SK-N-SH treated with all-trans-retinoic acid at 6 μM for 48 hours (cell line): Measurements from ENCODE around the gene TSC22D4.

Experiments used
- ATAC-seq: fragments of 200-7000 bp; cut with Tn5 transposase; 3 replicates; pipeline ENCODE4 v1.9.1; 2020; ENCODE audit warnings: mild to moderate bottlenecking, moderate library complexity
- ARNTL ChIP-seq: fragments of 450-650 bp; formaldehyde crosslinking; IDR thresholded peaks from 2 replicates; pipeline ENCODE4 v1.5.0; 2020; ENCODE audit warnings: low read depth, mild to moderate bottlenecking, moderate library complexity, borderline replicate concordance
- CREB5 ChIP-seq: fragments of 250-450 bp; sonication (Bioruptor Pico); IDR thresholded peaks from 2 replicates; pipeline ENCODE4 v1.5.1; 2020; ENCODE audit warnings: low read depth, mild to moderate bottlenecking, moderate library complexity
- CSDC2 ChIP-seq: fragments of 250-450 bp; sonication (Bioruptor Pico); IDR thresholded peaks from 2 replicates; pipeline ENCODE4 v1.5.0; 2020; ENCODE audit warnings: mild to moderate bottlenecking, moderate library complexity
- CSRNP3 ChIP-seq: fragments of 250-450 bp; sonication (Bioruptor Pico); IDR thresholded peaks from 2 replicates; pipeline ENCODE4 v1.5.1; 2021; ENCODE audit warnings: mild to moderate bottlenecking, moderate library complexity
- GLIS3 ChIP-seq: fragments of 250-450 bp; sonication (Bioruptor Pico); IDR thresholded peaks from 2 replicates; pipeline ENCODE4 v1.5.0; 2020; ENCODE audit warnings: mild to moderate bottlenecking, moderate library complexity
- ISL1 ChIP-seq: fragments of 250-450 bp; sonication (Bioruptor Pico); IDR thresholded peaks from 2 replicates; pipeline ENCODE4 v2.1.2; 2022; ENCODE audit warnings: mild to moderate bottlenecking, moderate library complexity
- OSR1 ChIP-seq: fragments of 250-450 bp; sonication (Bioruptor Pico); IDR thresholded peaks from 2 replicates; pipeline ENCODE4 v1.8.0; 2022; ENCODE audit warnings: moderate library complexity, mild to moderate bottlenecking, inconsistent platforms
- PATZ1 ChIP-seq: fragments of 250-450 bp; sonication (Bioruptor Pico); IDR thresholded peaks from 2 replicates; pipeline ENCODE4 v1.8.0; 2020; ENCODE audit warnings: mild to moderate bottlenecking, moderate library complexity, borderline replicate concordance
- POU6F1 ChIP-seq: fragments of 250-450 bp; sonication (Bioruptor Pico); IDR thresholded peaks from 2 replicates; pipeline ENCODE4 v1.8.0; 2021; ENCODE audit warnings: low read depth, mild to moderate bottlenecking, moderate library complexity, borderline replicate concordance
- PPARA ChIP-seq: fragments of 250-450 bp; sonication (Bioruptor Pico); IDR thresholded peaks from 2 replicates; pipeline ENCODE4 v1.5.0; 2020; ENCODE audit warnings: mild to moderate bottlenecking, borderline replicate concordance
- SNAI2 ChIP-seq: fragments of 250-450 bp; sonication (Bioruptor Pico); IDR thresholded peaks from 2 replicates; pipeline ENCODE4 v1.5.0; 2020; ENCODE audit warnings: mild to moderate bottlenecking, moderate library complexity
- TCF4 ChIP-seq: fragments of 250-450 bp; sonication (Bioruptor Pico); IDR thresholded peaks from 2 replicates; pipeline ENCODE4 v1.8.0; 2021; ENCODE audit warnings: mild to moderate bottlenecking, moderate library complexity, borderline replicate concordance
- TOX ChIP-seq: fragments of 250-450 bp; sonication (Bioruptor Pico); IDR thresholded peaks from 2 replicates; pipeline ENCODE4 v1.8.0; 2021; ENCODE audit warnings: mild to moderate bottlenecking, moderate library complexity, borderline replicate concordance
- TSHZ2 ChIP-seq: fragments of 250-450 bp; sonication (Bioruptor Pico); IDR thresholded peaks from 2 replicates; pipeline ENCODE4 v1.5.0; 2020; ENCODE audit warnings: mild to moderate bottlenecking, moderate library complexity
- ZC3H10 ChIP-seq: fragments of 250-450 bp; sonication (Bioruptor Pico); IDR thresholded peaks from 2 replicates; pipeline ENCODE4 v1.5.1; 2021; ENCODE audit warnings: mild to moderate bottlenecking, moderate library complexity
- ZFP3 ChIP-seq: fragments of 250-450 bp; sonication (Bioruptor Pico); IDR thresholded peaks from 2 replicates; pipeline ENCODE4 v1.5.0; 2020; ENCODE audit warnings: mild to moderate bottlenecking, moderate library complexity
- ZNF565 ChIP-seq: fragments of 450-650 bp; formaldehyde crosslinking; conservative IDR thresholded peaks from 2 replicates; pipeline ENCODE4 v1.5.0; 2020; ENCODE audit warnings: low read depth, mild to moderate bottlenecking, moderate library complexity
- ZNF70 ChIP-seq: fragments of 450-650 bp; formaldehyde crosslinking; IDR thresholded peaks from 2 replicates; pipeline ENCODE4 v1.5.0; 2020; ENCODE audit warnings: mild to moderate bottlenecking, moderate library complexity
- ZNF8 ChIP-seq: fragments of 450-650 bp; formaldehyde crosslinking; IDR thresholded peaks from 2 replicates; pipeline ENCODE4 v1.5.0; 2020; ENCODE audit warnings: mild to moderate bottlenecking, moderate library complexity

TSC22D4 gene

GRCh38 chr7:100516135-100516812, 37.3 kb upstream of the TSC22D4 start:
- peak; percentile 69 for ATAC-seq
- TF ChIP-seq TCF4 (CRISPR knock-in tag), result peak; percentile 85
- TF ChIP-seq ZNF565 (CRISPR knock-in tag), result no peak
- TF ChIP-seq ZC3H10, result no peak
- TF ChIP-seq TOX (CRISPR knock-in tag), result no peak
- 0 out of 2 replicates have a peak, but pooled peaks have one; percentile 19 for TF ChIP-seq ZNF70 (CRISPR knock-in tag)

- peak; percentile 89 for ATAC-seq
- no peak for TF ChIP-seq PPARA
- TF ChIP-seq ZNF70 (CRISPR knock-in tag), result no peak
- peak; percentile 56; the same call in 1 of the 2 replicates for TF ChIP-seq ISL1
- peak; percentile 85 for TF ChIP-seq PATZ1 (CRISPR knock-in tag)
- TF ChIP-seq TOX (CRISPR knock-in tag), result no peak
- no peak for TF ChIP-seq TSHZ2
- no peak for TF ChIP-seq CSRNP3 (CRISPR knock-in tag)
- TF ChIP-seq TCF4 (CRISPR knock-in tag), result no peak
- no peak for TF ChIP-seq POU6F1 (CRISPR knock-in tag)
- TF ChIP-seq OSR1 (CRISPR knock-in tag), result no peak
- peak; percentile 80; the same call in 1 of the 2 replicates for TF ChIP-seq SNAI2 (CRISPR knock-in tag)
These were observed 36.1 kb upstream of the TSC22D4 start for GRCh38 chr7:100515072-100515532.

GRCh38 chr7:100513212-100513810, 34.3 kb upstream of the TSC22D4 start:
- TF ChIP-seq OSR1 (CRISPR knock-in tag) (no peak), TSHZ2 (no peak), ISL1 (no peak), CSDC2 (CRISPR knock-in tag) (no peak), SNAI2 (CRISPR knock-in tag) (no peak), ARNTL (CRISPR knock-in tag) (no peak), ZFP3 (CRISPR knock-in tag) (no peak), CREB5 (no peak), GLIS3 (CRISPR knock-in tag) (no peak), ZNF565 (CRISPR knock-in tag) (no peak), PATZ1 (CRISPR knock-in tag) (no peak), ZC3H10 (no peak), CSRNP3 (CRISPR knock-in tag) (no peak), ZNF70 (CRISPR knock-in tag) (no peak), ZNF8 (CRISPR knock-in tag) (no peak)
- no peak for ATAC-seq
